KMS-11 (cell line): ENCODE data around the gene FAM83F.

ENCODE experiments used
- H2AFZ ChIP-seq: fragments of 200-600 bp; sonication (generic); 2 replicates; pipeline ENCODE4 v1.6.1; 2016; ENCODE audit warnings: antibody characterized with exemption, mixed run types, low read depth
- H3K27ac ChIP-seq: fragments of 200-600 bp; sonication (generic); 2 replicates; pipeline ENCODE4 v1.6.1; 2016; ENCODE audit warnings: mild to moderate bottlenecking, mixed run types
- H3K27me3 ChIP-seq: fragments of 200-600 bp; sonication (generic); 2 replicates; pipeline ENCODE4 v1.6.1; 2017; ENCODE audit warnings: mild to moderate bottlenecking, low read depth, mixed run types, moderate library complexity; ENCODE audit not compliant: insufficient read depth
- H3K36me3 ChIP-seq: fragments of 200-600 bp; sonication (generic); 2 replicates; pipeline ENCODE4 v1.6.1; 2017; ENCODE audit warnings: mild to moderate bottlenecking, mixed run types; ENCODE audit not compliant: insufficient read depth
- H3K4me1 ChIP-seq: fragments of 200-600 bp; sonication (generic); 2 replicates; pipeline ENCODE4 v1.6.1; 2016; ENCODE audit warnings: mild to moderate bottlenecking, low read depth, mixed run types; ENCODE audit not compliant: poor library complexity, severe bottlenecking
- H3K4me2 ChIP-seq: fragments of 200-600 bp; sonication (generic); 2 replicates; pipeline ENCODE4 v1.7.0; 2016; ENCODE audit warnings: mild to moderate bottlenecking, mixed run types
- H3K4me3 ChIP-seq: fragments of 200-600 bp; sonication (generic); IDR thresholded peaks from 2 replicates; pipeline ENCODE4 v1.6.1; 2017; ENCODE audit warnings: low read depth, low read length, mixed read lengths; ENCODE audit not compliant: insufficient read depth
- H3K79me2 ChIP-seq: fragments of 200-600 bp; sonication (generic); 2 replicates; pipeline ENCODE4 v1.6.1; 2016; ENCODE audit warnings: low read depth, mixed run types; ENCODE audit not compliant: insufficient read depth
- H3K9ac ChIP-seq: fragments of 200-600 bp; sonication (generic); 2 replicates; pipeline ENCODE4 v1.6.1; 2016; ENCODE audit warnings: mild to moderate bottlenecking, mixed run types
- H4K20me1 ChIP-seq: fragments of 200-600 bp; sonication (generic); 2 replicates; pipeline ENCODE4 v1.6.1; 2016; ENCODE audit warnings: mild to moderate bottlenecking, mixed run types; ENCODE audit not compliant: insufficient read depth
- CTCF ChIP-seq: fragments of 200-600 bp; sonication (generic); conservative IDR thresholded peaks from 2 replicates; pipeline ENCODE4 v1.6.1; 2017; ENCODE audit warnings: low read depth, mild to moderate bottlenecking, antibody characterized with exemption, low read length, moderate library complexity, mixed read lengths

Gene FAM83F

GRCh38 chr22:40008726-40009291 is 14.1 kb downstream of the FAM83F start:
- Histone ChIP-seq H3K79me2 (no peaks in the 10 kb centered on the region), H4K20me1 (no peaks in the 10 kb centered on the region), H3K27me3 (peaks cover 39% of the 10 kb centered on the region; the same call in 1 of the 2 replicates), H3K4me3 (no peak overlapping the region), H3K36me3 (no peaks in the 10 kb centered on the region), H3K4me1 (no peaks in the 10 kb centered on the region), H2AFZ (no peak overlapping the region), H3K4me2 (no peak overlapping the region), H3K9ac (no peak overlapping the region), H3K27ac (no peak overlapping the region)
- no peak for TF ChIP-seq CTCF

DNA sequence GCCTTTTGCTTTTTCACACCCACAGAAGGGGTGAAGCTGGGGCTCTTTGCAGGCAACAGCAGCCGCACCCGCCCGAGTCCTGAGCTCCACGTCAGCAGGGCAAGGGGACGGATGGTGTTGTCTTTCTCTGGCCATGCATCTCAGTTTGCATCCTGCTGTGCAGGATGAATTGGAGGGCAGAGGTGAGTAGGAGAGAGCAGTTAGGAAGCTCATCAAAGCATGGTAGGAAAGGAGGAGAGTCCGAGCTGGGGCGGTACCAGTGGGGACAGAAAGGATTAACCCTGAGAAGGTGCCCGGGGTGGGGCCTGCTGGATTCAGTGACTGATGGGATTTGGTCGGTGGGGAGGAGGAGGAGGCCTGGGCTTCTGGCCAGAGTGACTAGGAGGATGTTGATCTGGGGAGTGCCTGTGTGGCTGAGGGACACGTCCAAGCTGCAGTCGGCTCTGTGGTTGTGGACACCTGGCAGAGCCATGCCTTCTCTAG is 14.6 kb downstream of the FAM83F start:
- no peak overlapping the region for H3K9ac ChIP-seq
- no peaks in the 10 kb centered on the region for H3K79me2 ChIP-seq
- no peak overlapping the region for H3K27ac ChIP-seq
- H3K36me3 ChIP-seq = no peaks in the 10 kb centered on the region
- H4K20me1 ChIP-seq = no peaks in the 10 kb centered on the region
- no peak for TF ChIP-seq CTCF
- peaks cover 39% of the 10 kb centered on the region; the same call in 1 of the 2 replicates for H3K27me3 ChIP-seq
- no peak overlapping the region for H3K4me3 ChIP-seq
- no peaks in the 10 kb centered on the region for H3K4me1 ChIP-seq
- H3K4me2 ChIP-seq = no peak overlapping the region
- H2AFZ ChIP-seq = no peak overlapping the region

DNA sequence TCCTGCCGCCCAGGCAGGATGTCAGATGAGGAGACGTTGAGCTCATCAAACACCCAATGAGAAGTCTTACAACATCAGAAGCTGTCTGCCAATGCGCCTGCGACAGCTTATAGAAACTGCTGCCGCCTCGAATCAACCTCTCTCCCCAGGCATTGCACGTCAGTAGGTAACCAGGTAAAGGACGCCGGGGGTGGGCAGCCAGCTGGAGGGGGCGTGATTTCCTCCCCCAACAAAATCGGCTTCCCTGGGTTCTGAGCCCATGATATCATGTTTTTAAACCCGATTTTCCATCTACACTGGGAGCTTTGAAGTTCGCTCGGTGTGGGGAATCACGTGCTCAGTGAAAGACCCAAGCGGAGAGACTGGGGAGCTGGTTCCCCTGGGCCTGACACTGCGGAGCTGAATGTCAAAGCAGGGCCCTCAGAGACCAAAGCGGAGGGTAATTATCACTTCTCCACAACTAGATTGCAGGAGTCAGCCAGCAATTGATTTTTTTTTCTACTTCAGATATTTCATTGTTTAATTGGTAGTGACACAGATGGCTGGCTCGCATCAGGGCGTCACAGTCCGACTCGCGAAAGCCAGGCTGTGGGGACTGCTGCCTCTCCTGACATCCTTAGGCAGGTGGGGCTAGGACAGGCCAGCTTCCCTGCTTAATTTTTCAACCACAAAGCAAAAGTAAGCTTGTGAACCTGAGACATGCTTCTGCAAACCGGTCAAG is 15.4 kb downstream of the FAM83F start:
- no peak for TF ChIP-seq CTCF
- Histone ChIP-seq H3K36me3 (no peaks in the 10 kb centered on the region), H3K79me2 (no peaks in the 10 kb centered on the region), H3K4me1 (no peaks in the 10 kb centered on the region), H4K20me1 (no peaks in the 10 kb centered on the region), H3K27ac (no peak overlapping the region), H3K4me3 (no peak overlapping the region), H2AFZ (no peak overlapping the region), H3K9ac (no peak overlapping the region), H3K4me2 (no peak overlapping the region), H3K27me3 (peaks cover 37% of the 10 kb centered on the region; the same call in 1 of the 2 replicates)

- H3K4me3 ChIP-seq = no peak overlapping the region
- peaks cover 32% of the 10 kb centered on the region; the same call in 1 of the 2 replicates for H3K27me3 ChIP-seq
- H3K79me2 ChIP-seq = no peaks in the 10 kb centered on the region
- H3K27ac ChIP-seq = no peak overlapping the region
- H3K36me3 ChIP-seq = no peaks in the 10 kb centered on the region
- H3K4me2 ChIP-seq = no peak overlapping the region
- H3K9ac ChIP-seq = no peak overlapping the region
- no peaks in the 10 kb centered on the region for H4K20me1 ChIP-seq
- H2AFZ ChIP-seq = no peak overlapping the region
- no peaks in the 10 kb centered on the region for H3K4me1 ChIP-seq
- no peak for TF ChIP-seq CTCF
Measured at GRCh38 chr22:40010746-40011145, 16.0 kb downstream of the FAM83F start.
